GM19372 (cell line): ENCODE data around the gene NR2F6.
"Not testable (repeated sequence)": the region's sequence is repeated elsewhere in the genome, so short reads cannot be mapped to it uniquely, and the experiment has no call there.

Experiments used
- ATAC-seq: cut with Tn5 transposase; IDR thresholded peaks from one replicate; pipeline ENCODE4 v1.9.1; 2021; ENCODE audit warnings: mild to moderate bottlenecking, low read depth, moderate library complexity; ENCODE audit not compliant: unreplicated experiment

The NR2F6 gene

DNA sequence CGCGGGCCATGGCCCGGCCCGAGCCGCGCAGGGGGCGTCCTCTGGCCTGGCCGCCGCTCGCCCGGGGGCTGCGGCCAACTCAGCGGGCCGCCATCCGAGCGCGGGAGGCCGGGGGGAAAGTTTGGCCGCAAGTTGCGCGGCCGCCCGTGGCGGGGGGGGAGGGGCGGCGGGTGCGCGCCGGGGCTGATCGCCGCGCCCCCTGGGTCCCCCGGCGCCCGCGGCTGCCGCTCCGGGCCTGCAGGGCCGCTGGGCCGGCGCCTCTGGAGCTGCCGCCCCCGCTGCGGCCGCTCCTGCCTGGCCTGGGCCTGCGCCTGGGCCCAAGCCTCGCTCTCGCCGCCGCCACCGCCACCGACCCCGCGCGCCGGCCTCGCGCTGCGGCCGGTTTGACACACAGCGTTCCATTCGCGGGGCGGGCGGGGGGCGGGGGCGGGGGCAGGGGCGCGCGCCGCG lies at the start of gene NR2F6:
TSS of gene NR2F6 (minus strand) at position 385 of the 450 bp plus-strand sequence. CDS start 699 bp downstream, outside the sequence.
- peak; percentile 6 for ATAC-seq

DNA sequence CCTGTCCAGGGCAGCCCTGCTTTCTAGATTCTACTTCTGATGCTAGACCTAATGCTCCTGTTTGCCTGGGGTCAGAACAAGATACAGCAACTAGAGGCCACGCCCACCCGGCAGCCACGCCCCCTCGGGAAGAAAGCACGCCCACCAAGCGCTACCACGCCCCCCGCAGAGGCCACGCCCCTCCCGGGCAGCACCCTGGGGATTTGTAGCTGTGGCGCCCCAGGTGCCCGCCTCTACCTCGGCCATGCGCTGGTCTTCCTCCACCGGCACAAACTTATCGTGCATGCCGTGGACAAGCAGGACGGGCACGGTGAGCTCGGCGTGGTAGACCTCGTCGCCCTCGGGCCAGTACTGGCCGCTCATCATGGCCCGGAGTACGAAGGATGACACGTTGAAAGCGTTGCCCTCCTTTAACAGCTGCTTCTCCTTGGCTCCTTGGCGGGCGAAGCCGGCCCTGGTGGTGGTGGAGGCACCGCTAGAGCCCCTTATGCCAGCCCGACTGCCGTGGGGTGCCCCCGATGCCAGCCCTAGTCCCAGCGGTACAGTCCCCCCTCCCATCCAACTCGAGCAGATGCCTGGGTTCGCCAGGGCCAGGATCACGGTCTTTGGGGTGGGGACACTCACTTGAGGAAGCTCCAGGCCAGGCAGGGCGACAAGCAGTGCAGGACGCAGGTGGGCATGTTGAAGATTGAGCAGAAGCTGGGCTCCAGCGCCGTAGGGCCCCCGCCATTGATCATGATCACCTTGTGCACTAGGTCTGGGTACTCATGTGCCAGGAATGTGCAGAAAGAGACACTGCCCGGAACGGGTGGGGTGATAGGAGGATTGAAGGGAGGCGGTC lies 48.6 kb upstream of the NR2F6 start:
- ATAC-seq, result no peak

DNA sequence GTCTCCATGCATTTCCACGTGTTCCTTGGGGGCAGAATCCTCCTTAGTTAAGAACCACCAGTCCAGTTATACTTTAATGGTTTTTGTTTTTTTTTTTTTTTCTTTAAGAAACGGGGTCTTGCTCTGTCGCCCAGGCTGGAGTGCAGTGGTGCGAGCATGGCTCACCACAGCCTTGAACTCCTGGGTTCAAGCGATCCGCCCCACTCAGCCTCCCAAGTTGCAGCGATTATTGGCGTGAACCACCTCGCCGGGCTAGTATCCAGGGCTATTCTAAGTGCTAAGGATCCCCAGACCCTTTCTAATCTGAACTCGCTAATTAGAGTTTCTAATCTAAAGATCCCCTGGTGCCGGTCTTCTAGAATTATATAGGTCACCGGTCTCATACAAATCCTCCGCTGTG lies 47.9 kb upstream of the NR2F6 start:
- no peak for ATAC-seq

DNA sequence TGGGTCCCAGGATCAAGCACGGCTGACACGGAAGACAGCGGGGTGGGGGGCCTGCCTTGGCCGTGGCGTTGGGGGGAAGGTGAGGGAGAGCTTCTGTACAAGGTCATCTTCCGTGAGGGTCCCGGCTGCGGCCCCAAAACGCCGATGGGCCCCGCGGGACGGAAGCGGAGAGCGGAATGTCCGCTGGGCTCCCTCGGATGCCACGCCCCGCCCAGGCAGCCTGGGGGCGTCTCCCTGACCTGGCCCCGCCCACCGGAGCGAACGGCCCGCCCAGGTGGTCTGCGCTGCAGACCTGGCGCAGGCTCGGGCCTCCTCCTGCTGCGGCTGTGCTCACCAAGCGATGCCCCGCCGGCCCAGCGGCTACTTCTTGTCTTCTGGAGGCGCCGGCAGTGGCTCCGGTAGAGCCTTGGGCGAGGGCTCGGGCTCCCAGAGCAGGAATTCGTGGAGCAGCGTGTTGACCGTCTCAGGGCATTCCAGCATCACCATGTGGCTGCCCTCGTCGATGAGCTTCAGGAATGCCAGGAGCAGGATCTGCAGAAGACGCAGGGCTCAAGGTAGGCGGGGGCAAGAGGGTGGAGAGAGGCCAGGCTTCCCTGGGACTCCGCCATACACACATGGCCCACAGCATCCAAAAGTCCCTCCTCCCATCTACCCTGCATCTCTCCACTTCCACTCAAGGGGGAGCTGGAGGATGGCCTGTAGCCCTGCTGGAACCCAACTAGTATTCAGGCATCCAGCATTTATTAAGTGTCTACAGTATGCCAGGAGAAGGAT lies 46.8 kb upstream of the NR2F6 start:
- ATAC-seq, result peak; percentile 74

DNA sequence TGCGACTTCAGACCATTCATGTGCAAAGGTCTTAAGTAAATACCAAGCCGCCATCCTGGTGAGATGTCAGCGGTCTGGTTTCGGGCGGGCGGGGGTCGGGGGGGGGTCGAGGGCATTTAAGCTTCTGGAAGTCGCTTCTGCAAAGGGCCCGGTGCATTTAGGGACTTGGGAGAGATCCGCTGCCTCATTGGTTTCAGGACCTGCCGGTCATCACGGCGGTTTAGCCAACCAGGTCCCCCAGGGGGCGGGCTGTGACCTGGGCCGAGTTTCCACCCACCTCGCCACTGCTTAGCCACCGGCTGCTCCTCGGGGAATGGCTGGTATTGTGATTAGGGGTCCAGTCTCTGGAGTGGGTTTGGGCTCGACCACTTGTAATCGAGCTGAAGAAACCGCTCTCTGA lies 43.8 kb upstream of the NR2F6 start:
- no peak for ATAC-seq

DNA sequence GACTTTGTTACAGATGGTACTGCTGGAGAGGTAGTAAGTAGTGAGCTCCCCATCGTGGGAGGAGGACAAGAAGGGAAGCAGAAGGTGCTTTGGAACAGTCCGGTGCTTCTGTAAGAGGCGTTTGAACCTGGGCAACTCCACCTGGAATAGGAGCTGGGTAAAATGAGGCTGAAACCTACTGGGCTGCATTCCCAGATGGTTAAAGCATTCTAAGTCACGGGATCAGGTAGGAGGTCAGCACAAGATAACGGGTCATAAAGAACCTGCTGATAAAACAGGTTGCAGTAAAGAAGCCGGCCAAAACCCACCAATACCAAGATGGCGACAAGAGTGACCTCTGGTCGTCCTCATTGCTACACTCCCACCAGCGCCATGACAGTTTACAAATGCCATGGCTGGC lies 41.0 kb upstream of the NR2F6 start:
- ATAC-seq, result no peak

DNA sequence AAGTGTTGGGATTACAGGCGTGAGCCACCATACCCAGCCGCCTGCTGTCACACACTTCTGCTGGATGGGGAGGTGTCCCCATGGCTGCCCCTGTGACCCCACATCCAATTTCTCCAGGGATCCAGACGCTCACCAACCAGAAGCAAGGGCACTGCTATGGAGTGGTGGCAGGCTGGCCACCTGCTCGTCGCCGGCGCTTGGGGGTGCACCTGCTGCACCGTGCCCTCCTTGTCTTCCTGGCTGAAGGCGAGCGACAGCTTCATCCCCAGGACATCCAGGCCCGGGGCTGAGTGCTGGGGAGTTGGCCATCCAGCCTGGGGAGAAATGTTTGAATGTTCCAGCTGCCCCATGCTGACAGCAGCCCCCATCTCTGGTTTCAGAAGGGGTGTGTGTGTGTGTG lies 40.5 kb upstream of the NR2F6 start:
- ATAC-seq, result no peak

DNA sequence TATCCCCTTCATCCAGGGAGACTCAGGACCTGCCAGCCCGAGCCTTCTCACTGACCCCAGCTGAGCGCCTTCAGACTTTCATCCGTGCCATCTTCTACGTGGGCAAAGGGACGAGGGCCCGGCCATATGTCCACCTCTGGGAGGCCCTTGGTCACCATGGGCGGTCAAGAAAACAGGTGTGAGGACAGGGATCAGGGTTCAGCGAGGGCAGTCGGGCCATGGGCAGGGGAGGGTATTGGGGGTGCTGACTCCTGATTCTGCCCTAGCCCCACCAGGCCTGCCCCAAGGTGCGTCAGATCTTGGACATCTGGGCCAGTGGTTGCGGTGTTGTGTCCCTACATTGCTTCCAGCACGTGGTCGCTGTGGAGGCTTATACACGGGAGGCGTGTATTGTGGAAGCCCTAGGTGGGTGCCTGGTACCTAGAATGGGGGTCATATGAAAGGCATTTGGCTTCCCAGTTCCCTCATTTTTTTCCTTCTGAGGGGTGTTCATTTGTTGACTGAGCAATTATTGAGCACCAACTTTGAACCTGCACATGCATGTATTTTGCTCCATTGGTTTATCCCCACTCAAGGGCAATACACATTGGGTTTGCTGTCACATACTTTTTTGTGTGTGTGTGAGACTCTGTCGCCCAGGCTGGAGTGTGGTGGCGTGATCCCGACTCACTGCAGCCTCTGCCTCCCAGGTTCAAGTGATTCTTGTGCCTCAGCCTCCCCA lies 39.9 kb upstream of the NR2F6 start:
- no peak for ATAC-seq

DNA sequence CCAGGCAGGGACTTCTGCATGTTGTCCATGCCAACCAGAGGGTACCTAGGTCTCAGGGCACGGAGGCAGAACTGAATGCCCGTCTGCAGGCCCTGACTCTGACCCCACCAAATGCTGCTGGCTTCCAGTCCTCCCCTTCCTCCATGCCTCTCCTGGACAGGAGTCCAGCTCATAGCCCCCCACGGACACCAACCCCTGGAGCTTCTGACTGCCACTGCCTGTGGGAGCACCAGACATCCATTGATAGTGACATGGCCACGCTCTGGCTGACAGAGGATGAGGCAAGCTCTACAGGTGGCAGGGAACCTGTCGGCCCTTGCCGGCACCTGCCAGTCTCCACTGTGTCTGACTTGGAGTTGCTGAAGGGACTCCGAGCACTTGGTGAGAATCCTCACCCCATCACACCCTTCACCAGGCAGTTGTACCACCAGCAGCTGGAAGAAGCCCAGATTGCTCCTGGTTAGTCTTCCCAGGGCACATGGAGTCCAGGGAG lies 37.8 kb upstream of the NR2F6 start:
- ATAC-seq, result no peak

DNA sequence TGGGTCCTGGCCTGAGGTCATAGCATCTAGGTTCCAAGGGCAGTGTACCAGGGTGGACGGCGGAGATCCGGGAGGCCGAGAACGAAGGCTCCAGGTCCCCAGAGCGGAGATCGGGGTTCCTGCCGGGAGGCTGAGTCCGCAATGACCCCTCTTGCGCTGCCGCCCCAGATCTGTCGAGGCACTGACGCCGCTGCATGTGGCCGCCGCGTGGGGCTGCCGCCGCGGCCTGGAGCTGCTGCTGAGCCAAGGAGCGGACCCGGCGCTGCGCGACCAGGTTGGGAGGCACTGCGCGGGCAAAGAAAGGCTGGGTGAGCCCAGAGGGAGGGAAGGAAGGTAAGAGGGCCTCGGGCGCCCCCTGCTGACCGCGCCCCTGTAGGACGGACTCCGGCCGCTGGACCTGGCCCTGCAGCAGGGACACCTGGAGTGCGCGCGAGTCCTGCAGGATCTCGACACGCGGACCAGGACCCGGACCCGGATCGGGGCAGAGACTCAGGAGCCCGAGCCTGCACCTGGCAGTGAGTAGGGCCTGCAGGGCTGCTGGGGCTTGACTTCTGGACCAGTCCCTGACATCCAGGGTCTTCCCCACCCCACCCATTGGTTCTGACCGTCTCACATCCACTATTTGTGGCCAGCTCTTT lies 36.9 kb upstream of the NR2F6 start:
- peak; percentile 48 for ATAC-seq

DNA sequence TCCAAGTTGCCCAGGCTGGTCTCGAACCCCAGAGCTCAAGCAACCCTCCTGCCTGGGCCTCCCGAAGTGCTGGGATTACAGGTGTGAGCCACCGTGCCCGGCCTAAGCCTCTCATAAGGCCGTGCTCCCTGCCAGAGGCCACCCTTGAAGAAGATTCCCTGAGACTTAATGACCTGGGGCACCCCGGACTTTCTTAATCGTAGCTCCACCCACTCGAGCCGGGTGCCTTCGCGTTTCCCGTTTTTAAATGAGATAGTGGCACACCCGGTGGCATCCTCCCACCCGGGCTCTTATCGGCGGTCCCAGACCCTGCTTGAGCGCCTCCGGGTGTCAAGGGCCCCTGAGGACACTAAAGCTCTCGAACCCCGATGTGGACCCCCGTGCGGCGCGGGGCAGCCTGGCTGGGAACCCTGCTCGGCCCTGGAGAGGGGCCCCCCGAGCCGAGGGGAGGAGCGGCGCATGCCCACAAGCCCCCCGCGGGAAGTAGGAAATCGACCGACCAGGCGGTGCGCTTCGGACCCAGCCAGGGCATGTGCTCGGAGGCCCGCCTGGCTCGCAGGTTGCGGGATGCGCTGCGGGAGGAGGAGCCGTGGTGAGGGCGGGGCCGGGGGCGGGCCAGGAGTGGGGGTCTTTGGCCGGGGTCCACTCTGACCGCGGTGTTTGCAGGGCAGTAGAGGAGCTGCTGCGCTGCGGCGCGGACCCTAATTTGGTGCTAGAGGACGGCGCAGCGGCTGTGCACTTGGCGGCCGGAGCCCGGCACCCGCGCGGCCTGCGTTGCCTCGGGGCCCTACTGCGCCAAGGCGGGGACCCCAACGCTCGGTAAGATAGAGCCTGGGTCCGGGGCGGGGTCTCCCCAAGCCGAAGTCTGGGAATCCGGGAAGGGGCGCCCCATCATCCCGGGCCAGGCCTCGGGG lies 35.9 kb upstream of the NR2F6 start, which contains the start of gene ANKLE1:
TSS of gene ANKLE1 (plus strand) at position 511 of the 914 bp plus-strand sequence. CDS start at position 531, 20 bp downstream.
- peak; percentile 51 for ATAC-seq

DNA sequence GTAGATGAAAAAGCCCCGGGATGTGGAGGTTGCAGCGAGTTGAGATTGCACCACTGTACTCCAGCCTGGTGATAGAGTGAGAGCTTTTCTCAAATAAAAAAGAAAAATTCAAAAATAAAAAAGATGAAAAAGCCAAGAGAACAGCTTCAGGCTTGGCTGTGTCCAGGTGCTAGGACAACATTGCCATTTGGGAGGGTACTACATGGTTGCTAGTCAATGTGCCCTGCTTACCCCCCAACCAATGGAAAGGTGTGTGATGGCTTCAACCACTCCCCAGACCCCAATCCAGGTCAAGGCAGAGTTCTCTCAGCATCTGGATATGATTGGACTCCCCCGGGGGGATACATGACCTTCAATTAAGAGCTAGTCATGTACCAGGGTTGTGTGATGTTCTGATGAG lies 33.7 kb upstream of the NR2F6 start:
- no peak for ATAC-seq

DNA sequence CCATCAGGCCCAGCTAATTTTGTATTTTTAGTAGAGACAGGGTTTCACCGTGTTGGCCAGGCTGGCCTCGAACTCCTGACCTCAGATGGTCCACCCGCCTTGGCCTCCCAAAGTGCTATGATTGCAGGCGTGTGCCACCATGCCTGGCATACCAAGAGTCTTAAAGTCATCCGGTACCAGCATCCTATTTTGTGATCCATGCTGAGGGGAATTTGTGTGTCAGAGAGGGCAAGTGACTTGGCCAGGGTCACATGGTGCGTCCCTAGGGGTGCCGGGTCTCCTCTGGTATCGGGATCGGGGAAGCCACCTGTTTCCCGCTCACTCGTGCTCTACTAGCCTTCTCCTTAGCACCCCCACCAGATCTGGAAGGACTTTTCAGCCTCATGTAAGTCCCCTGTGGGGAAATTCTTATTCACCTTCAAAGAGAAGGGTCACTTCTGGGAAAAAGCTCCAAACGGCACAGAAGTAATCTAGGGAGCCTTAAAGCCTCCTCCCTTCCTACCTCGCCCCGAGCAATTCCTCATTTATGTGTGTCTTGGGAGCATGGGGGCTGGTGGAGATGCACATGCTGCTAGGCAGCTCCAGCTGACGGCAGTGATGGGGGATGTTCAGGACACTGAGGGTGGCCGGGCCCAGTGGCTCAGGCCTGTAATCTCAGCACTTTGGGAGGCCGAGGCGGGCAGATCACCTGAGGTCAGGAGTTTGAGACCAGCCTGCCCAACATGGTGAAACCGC lies 29.9 kb upstream of the NR2F6 start:
- no peak for ATAC-seq

DNA sequence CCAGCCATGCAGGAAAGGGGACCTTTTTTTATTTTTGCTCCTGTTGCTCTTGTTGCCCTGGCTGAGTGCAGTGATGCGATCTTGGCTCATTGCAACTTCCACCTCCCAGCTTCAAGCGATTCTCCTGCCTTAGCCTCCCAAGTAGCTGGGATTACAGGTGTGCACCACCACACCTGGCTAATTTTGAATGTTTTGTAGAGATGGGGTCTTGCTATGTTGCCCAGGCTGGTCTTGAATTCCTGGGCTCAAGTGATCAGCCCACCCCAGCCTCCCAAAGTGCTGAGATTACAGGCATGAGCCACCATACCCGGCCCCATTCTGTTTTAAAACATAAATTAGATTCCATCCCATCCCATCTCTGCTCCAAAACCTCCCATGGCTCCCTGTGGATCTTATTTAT lies 29.2 kb upstream of the NR2F6 start:
- not testable (repeated sequence) for ATAC-seq

DNA sequence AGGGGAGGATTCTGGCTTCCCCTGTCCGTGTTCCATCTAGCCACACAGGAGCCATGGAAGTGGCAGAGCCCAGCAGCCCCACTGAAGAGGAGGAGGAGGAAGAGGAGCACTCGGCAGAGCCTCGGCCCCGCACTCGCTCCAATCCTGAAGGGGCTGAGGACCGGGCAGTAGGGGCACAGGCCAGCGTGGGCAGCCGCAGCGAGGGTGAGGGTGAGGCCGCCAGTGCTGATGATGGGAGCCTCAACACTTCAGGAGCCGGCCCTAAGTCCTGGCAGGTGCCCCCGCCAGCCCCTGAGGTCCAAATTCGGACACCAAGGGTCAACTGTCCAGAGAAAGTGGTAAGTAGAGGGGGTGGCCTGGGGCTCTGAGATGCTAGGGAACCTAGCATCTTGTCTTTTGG lies 23.0 kb upstream of the NR2F6 start:
- no peak for ATAC-seq

DNA sequence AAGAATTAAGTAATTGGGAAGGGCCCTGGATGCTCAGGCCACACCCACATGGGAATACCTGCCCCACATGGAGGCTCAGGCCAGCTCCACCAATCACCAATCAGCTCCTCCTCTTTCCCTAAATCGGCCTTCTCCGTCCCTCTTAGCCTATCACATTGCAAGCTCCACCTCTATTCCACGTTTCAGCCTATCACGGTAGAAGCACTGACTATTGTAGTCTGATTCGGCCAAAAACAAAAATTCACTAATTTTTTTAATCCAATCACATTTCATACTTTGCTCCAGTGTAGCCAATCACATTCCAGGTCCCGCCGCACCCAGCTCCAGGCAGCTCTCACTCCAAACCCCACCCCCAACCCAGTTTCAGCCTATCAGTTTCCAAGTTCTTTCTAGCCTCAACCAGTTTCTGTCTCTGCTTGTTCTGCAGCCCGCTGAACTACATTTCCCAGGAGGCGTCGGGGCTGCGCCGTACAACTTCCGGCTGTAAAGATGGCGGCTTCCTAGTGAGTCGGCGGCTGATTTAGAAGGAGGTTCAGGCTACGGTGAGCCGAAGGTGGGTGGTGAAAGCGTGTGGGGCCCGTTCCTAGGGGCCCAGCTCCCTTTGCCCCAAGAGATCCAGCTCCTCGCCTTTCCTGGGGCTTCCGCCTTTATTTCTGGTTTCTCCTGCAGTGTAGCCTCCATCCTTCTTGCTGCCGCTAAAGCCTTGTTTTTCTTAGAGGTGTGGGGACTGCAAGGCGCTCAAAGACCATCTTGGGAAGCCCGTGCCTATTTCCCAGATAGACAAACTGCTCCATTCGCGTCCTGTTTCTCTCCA lies 21.5 kb upstream of the NR2F6 start, which contains the start of gene BABAM1:
TSS of gene BABAM1 (plus strand) at position 469 of the 814 bp plus-strand sequence. CDS start 1,364 bp downstream, outside the sequence.
- ATAC-seq, result peak; percentile 89

DNA sequence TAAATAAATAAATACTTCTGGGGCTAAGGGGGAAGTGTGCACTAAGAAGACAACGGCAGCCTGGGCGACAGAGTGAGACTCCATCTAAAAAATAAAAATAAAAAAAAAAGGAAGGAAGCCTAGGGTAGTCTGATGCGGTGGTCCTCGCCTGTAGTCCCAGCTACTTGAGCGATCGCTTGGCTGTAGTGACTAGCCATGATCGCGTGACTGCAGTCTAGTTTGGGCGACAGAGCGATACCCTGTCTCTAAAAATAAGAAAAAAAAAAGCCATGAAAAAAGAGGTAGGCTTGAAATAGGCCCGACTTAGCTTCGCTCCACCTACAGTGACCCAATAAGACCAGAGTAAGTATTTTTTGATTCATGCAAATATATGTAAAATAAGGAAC lies 20.9 kb upstream of the NR2F6 start:
- ATAC-seq, result peak; percentile 6

DNA sequence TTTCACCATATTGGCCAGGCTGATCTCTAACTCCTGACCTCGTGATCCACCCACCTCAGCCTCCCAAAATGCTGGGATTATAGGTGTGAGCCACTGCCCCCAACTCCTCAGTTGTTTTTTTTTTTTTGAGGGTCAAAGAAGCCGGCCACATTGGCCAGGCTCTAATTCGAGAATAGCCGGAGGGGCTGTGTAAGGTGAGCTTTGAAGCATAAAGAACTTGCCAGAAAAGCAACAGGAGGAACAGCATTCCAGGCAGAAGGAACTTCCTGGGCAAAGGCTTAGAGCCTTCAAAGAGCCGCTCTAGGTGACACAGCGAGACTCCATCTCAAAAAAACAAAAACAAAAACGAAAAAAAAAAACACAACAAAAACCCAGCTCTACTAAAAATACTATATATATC lies 20.3 kb upstream of the NR2F6 start:
- no peak for ATAC-seq
